HG03039 (cell line): Measurements from ENCODE around the gene ADARB1.

Source experiments
- ATAC-seq: cut with Tn5 transposase; IDR thresholded peaks from one replicate; pipeline ENCODE4 v1.9.1; 2021; ENCODE audit warnings: mild to moderate bottlenecking, moderate library complexity; ENCODE audit not compliant: unreplicated experiment

Gene ADARB1

DNA sequence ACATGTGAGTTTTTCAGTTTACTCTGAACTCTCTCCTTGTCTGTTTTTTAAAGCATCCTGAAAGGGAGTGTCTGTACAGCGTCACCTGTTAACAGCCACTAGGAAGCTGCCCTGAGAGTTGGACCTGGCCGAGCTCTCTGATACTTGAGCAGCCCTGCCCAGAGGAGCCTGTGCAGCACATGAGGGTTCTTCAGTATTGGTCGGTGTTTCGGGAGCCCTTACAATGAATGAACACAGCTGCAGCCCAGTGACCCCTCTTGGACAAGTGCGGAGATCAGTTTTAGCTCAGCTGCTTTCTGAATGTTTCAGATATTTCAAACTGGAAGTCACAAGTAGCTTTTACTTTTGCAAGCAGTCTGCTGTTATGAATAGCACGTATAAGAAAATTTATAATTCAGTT, 39.2 kb downstream of the ADARB1 start:
- ATAC-seq, result no peak

DNA sequence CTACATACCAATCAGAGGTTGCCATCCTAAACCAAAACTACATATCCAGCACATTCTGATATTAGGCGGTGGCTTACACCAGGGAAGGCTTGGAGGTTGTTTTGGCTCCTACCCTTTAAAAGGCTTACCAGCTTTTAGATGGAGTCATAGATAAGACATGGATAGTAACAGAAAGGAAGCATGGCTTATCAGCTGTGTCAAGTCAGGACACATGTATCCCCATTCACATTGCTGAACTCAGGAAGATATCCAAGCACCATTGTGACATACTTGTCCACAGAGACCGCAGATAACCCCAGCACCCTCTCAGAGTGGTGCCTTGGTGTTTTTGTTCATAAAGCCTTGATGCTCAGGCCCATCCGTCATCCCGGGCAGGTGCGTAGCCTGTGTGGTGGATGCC, 39.7 kb downstream of the ADARB1 start:
- ATAC-seq, result no peak

DNA sequence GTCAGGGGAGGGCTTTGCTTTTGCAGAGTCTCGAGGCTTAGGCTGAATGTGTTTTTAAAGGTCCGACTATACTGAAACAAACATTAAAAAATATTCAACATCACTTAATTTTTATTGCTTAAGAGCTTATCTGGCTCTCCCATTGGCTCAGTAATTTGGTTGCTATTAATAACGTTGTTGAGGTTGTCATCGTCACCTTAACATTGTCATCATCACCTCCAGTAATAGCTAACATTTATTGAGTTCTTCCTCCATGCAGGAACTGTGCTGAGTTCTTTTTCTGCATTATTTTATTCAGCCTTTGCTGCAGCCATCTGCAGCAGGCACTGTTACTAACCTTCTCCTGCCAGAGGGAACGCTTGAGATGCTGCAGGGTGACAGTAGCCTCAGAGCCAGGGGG, 40.1 kb downstream of the ADARB1 start:
- no peak for ATAC-seq

DNA sequence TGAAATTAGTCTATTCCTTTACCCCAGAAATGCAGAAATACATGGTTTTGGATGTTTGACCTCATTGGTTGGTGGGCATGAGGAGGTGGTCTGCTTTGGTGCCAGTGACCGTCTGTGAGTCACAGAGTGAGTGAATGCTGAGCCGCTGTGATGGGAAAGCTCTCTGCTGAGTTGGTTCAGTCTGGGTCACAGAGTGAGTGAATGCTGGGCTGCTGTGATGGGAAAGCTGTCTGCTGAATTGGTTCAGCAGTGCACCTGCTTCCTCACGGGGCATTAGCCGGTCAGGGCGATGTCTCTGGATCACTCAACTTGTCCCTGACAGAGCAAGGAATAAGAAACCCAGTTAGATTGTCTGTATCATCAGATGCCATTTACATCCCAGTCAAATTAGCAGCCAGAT, 40.8 kb downstream of the ADARB1 start:
- no peak for ATAC-seq

DNA sequence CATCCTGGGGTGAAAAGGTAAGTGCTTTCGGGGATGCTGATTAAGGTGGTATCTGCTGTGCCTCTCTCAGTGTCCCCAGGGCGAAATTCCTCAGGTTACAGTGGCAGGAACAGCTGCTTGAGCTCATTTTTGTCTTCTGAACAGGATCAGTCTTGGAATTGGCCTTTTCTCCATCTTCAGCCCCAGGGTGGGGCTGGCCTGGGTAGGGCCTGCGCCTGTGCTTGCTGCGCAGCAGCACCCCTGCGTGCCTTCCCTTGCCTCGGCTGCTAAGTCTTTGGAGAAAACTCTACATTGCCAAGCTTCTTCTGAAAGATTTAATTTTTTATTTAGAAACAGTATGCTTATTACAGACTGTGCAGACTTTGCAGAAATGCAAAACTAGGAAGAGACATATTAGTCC, 41.7 kb downstream of the ADARB1 start:
- no peak for ATAC-seq

DNA sequence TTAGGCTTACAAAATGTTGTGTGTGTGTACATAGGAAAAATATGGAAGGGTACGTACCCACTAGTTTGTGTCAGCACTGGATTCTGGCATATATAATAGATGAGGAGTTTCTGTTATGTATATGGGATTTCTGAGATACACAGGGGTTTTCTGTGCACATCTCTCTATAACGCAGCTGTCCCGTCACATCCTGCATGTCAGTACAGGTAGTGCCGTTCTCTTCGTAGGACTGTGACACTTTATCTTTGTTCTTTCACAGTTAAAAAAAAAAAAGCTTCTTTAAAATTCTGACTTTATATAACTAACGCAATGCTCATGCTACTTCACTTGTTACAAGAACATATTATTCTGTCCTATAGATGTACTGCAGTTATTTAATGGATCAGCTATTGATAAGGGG, 42.9 kb downstream of the ADARB1 start:
- ATAC-seq, result no peak

DNA sequence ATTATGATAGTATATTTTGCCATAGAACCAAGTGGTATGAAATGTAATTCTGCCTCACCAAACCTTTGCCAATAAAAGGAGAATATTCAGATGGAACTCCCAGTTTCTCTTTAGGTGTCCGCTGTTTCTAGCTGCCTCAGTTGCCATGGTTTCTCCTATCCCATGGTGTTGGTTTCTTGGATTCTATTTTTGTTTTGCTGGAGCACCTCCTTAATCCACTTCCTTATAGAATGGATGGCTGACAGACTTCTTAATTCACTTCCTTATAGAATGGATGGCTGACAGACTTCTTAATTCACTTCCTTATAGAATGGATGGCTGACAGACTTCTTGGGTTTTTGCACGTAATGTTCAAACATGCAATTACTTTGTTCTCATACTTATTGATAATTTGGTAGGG, 43.7 kb downstream of the ADARB1 start:
- no peak for ATAC-seq

DNA sequence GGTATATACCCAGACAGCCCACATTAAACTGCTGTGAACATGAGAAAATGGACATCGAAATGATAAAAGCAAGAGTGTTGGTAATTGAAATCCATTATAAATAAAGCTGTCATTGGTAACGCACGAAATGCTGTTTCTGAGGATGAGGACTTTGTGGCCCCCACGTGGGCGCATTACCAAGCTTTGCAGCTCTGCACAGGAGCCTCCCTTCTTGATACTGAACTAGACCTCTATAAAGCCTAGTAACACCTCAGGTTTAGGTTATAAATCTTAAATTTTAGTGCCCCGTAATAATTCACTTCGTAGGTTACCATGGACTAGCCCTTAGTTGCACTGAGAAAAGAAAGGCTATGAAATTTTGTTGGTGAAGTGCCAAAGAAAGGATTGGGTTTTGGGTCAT, 45.4 kb downstream of the ADARB1 start:
- no peak for ATAC-seq

DNA sequence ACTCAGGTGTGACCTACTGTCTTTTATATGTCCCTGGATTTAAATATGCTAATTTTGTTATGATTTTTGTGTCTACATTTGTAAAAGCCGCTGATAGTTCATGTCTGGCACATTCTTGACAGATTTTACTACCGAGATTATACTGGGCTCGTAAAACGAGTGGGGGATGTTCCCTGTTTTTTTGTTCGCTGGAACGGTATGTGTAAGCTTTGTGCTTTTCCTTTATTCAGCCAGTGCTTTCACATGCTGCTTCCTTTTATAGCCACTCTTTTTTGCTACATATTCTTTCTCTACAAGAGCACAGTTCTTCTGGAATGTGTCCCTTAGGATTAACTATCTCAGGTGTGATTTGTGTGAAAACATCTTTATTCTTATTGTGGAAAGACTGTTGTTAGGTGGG, 46.6 kb downstream of the ADARB1 start:
- ATAC-seq, result no peak

DNA sequence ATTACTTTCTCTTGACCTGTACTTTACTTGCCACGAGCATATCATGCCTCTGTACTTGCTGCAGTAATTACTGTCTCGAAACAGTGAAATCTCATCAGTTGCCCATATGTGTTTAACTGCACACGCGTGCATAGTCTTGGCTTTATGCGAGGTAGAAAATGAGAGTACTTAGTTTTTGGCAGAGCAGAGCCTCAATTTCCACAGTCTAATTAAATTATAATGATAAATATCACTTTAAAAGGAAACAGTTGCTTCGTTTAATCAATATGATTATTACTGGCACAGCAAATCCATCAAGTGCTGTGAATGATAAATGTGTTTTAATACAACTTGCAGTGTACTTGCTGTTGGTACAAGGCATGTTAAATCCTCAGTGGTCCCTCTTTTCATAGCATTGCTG, 47.6 kb downstream of the ADARB1 start:
- ATAC-seq, result no peak

DNA sequence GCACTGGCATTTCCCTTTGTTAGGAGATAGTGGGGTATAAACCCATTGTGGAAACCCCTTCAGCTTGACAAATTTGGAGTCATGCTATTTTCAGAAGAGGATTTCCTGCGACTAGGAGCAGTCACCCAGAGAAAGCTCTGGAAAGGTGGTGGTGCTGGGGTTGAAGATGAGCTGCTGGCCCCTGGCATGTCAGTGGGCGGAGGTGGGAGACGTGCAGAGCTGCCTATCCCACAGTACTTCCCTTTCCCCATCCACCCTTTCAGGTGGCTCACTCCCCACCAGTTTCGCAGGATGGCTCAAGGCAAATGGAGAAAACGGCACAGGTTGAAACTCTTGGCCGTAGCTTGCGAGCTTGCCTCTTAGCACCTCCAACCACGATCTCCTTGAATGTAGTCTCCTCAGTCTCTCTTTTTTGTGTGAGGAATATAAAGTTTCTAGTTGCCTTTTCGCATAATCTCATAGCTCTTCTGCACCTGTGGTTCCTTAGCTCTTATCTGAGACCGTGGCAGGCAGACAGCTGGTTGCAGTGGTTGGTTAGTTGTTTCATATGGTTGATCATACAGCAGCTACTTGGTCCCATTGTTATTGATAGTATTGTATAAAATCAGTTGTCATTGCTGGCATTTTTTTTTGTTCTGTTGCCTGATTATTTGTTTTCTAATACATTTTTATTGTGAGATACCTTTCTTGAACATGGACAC, 48.2 kb downstream of the ADARB1 start:
- no peak for ATAC-seq

DNA sequence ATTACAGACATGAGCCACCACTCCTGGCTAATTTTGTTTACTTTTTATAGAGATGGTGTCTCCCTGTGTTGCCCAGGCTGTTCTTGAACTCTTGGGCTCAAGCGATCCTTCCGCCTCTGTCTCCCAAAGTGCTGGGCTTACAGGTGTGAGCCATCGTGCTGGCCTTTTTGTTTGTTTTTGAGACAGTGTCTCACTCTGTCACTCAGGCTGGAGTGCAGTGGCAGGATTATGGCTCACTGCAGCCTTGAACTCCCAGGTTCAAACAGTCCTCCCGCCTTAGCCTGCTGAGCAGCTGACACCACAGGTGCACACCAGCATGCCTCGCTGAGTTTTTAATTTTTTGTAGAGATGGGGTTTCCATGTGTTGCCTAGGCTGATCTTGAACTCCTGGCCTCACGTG, 49.1 kb downstream of the ADARB1 start:
- no peak for ATAC-seq

DNA sequence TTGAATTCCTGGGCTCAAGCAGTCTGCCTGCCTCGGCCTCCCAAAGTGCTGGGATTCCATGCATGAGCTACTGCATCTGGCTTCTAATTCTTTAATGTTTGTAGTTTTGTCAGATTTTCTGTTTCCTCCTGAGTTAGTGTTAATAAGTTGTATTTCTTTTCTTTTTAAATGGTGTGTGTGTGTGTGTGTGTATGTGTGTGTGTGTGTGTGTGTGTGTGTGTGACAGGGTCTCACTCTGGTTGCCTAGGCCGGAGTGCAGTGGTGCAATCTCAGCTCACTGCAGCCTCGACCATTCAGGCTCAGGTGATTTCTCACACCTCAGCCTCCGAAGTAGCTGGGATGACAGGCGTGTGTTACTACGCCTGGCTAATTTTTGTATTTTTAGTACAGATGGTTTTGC, 50.2 kb downstream of the ADARB1 start:
- no peak for ATAC-seq

DNA sequence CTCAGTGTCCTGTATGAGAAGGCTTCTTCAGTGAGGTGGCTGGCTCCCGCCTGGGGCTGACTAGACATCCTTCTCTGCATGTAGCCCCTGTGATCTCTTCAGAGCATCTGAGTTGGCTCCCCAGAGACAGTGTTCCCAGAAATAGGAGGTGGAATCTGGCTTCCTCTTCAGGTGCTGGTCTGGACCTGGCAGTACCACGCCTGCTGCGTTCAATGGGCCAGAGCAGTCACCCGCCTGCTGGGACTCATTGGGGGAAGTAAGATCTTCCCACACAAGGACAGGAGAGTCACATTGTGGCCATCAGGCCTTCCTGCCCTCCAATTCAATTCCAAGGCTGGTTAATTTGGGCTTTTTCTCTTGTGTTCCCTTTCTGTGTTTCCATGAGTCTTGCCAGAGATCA, 51.0 kb downstream of the ADARB1 start:
- ATAC-seq, result no peak

DNA sequence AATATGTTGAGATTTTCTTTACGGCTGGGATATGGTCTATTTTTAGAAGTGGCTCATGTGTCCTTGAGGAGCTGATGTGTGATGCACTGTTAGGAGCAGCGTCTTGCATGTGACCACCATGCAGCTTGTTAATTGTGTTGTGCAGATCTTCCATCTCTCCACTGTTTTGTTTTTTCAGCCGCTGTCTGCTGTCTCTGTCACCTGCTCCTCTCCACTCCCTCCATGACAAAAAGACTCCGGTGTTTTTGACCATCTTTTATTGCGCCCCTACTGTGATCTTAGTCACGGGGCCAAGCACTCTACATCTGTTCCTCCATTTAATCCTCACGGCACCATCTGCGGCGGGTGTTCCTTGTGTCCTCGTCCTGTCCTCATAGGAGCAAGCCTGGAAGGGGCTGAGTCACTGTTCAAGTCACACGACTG, 51.8 kb downstream of the ADARB1 start:
- ATAC-seq, result no peak

DNA sequence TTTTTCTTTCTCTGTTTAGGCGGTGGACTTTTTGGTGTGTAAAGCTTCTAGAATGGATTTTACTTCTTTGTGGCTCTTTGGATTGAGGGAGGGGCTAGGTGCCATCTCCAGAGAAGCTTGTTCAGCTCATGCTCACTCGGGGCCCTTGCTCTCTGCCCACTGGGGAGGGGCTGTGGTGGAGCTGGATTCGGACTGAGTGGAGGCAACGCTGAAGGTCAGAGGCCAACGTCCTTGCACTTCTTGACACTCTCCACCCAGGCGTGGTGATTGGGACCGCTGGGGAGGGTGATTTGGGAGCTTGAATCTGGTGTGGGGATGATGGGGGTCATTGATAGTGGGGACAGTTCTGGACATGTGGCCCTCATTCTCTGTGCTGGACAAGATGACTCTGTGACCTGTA, 52.6 kb downstream of the ADARB1 start:
- ATAC-seq, result no peak

DNA sequence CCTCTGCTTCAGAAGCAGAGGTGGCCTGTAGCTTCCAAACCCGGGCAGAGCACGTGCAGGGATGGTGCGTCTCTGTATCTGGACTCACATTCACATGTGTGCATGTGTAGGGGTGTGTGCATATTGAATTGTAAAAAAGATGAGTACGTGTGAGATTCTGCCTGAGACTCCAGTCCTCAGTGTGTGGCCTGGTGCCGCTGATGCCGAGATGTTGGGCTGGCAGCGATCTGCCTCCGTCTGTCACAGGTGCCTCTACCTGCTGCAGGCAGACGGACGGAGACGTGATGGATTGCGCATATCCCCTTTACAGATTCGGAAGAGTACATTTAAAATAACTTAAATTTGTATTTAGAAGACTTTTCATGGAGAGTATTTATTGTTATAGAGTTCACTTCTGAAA, 53.6 kb downstream of the ADARB1 start:
- ATAC-seq, result no peak

DNA sequence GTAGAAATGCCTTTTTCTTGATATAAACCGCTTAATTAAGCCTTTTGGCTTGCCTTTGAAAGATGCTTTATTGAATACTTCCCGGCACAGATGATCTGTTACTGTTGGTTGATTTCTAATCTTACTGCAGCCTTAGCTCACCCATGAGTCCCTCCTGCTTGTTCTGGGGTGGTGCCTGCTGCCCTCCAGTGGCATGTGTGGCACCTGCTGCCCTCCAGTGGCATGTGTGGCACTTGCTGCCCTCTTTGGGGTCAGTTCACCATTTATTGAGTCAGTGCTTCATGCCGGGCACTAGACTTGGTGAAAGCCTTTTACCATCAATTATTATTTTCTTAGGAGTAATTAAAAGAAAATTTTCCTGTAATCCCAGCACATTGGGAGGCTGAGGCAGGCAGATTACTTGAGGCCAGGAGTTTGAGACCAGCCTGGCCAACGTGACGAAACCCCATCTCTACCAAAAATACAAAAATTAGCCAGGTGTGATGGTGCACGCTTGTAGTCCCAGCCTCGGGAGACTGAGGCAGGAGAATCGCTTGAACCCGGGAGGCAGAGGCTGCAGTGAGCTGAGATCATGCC, 54.3 kb downstream of the ADARB1 start:
- ATAC-seq, result no peak

DNA sequence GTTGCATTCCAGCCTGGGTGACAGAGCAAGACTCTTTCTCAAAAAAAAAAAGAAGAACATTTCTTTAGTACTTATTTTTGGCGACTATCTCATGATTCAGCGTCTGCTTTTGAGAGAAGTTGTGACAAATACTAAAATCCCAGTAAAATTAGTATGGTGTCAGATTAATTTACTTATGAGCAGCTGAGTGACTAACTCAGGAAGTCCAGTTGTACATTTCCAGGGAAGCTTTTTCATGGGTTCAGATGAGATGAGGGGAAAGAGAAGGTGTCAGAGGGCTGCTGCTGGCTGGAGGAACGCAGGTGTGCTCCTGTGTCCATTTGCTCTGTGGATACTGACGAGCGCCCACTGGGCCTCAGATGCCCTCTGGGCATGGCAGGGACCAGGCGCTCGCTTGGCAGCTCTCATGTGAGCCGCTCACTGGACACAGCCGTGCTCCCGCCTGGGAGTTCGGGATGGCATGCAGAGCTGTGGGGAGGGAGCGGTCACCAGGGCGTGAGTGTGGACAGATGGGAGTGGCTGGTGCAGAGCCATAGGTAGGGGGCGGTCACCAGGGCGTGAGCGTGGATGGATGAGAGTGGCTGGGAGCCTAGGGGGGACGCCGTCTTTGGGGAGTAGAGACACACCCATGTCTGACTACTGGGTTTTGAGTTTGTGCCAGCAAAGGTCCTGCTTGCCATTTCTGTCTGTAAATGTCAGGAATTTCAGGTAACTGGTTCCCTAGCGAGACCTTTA, 55.0 kb downstream of the ADARB1 start:
- ATAC-seq, result no peak

DNA sequence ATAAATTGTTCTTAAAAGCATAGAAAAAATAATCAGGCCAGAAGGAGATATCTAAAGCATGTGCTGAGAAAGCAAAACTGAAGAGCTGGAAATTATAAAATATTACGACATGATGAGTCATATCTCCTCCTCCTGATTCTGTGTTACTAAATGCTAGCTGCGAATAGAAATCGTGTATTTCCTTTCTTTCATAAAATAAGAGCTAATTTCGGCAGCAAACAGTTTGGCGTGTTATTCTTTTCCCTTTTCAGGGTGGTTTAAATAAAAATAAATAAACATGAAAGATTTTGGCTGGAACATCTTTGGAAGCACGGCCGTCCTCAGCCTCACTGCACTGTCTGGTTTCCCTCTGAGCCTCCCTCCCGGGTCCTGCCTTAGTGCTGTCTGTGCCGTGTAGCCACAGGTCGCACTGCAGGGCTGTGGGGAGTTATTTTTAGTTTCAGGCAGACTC, 56.0 kb downstream of the ADARB1 start:
- no peak for ATAC-seq

DNA sequence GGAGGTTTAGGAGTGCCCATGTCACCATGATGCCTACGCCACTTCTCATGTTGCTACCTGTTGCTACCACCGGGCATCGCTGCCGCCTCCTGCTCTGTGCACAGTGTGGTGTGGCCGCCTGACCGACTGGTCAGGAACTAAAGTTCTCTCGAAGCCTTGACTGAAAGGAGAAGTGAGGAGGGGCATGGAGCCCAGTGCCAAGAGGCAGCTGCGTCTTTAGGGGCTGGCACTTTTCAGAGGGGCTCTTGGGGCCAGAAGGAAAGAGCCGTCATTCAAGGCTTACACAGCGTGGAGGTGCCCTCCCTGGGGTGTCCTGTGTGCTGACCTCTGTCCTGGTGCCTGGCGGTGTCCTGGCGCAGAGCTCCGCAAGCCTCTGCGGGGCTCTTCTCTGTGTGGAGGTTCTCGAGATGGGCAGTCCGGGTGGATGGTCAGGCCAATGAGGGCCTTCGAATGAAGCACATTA, 57.2 kb downstream of the ADARB1 start:
- no peak for ATAC-seq
